ENCODE data around the gene RAB6B.

The RAB6B gene

GRCh38 chr3:133895208-133896001 is at the start of gene RAB6B:
RAB6B (minus strand) TSS chr3:133895882; CDS start chr3:133895466, 416 bp downstream.
- DNase-seq, result peak; percentile 51 to 96 (median 70)
- intact Hi-C loops (cut with DNase I), result no loop called here

GRCh38 chr3:133944641-133945380 is 49.1 kb upstream of the RAB6B start:
- intact Hi-C loops (cut with DNase I), result no loop called here
- DNase-seq, result peak in 2 of 10 donors; percentile 70 to 81

- intact Hi-C loops (cut with DNase I), result no loop called here
- no peak for DNase-seq
These were observed 48.5 kb upstream of the RAB6B start for GRCh38 chr3:133944181-133944580.

GRCh38 chr3:133943639-133944141 is 48.0 kb upstream of the RAB6B start:
- DNase-seq, result peak in 2 of 10 donors; percentile 29 to 39
- intact Hi-C loops (cut with DNase I), result no loop called here

GRCh38 chr3:133943031-133943535 is 47.4 kb upstream of the RAB6B start:
- intact Hi-C loops (cut with DNase I), result no loop called here
- DNase-seq, result no peak

- peak in 1 of 10 donors; percentile 32 for DNase-seq
- intact Hi-C loops (cut with DNase I), result no loop called here
These were observed 45.7 kb upstream of the RAB6B start for GRCh38 chr3:133941415-133941821.

GRCh38 chr3:133940536-133940935 is 44.9 kb upstream of the RAB6B start:
- intact Hi-C loops (cut with DNase I), result no loop called here
- peak in 1 of 10 donors; percentile 20 for DNase-seq

GRCh38 chr3:133939463-133939835 is 43.8 kb upstream of the RAB6B start:
- intact Hi-C loops (cut with DNase I), result no loop called here
- peak in 1 of 10 donors; percentile 22 for DNase-seq

- intact Hi-C loops (cut with DNase I), result no loop called here
- peak in 1 of 10 donors; percentile 87 for DNase-seq
These were observed 43.2 kb upstream of the RAB6B start for GRCh38 chr3:133938770-133939462.

- DNase-seq, result peak in 2 of 10 donors; percentile 37 to 87
- intact Hi-C loops (cut with DNase I), result no loop called here
These were observed 42.3 kb upstream of the RAB6B start for GRCh38 chr3:133937756-133938601.

- intact Hi-C loops (cut with DNase I), result no loop called here
- DNase-seq, result peak in 1 of 10 donors; percentile 50
These were observed 41.5 kb upstream of the RAB6B start for GRCh38 chr3:133937061-133937686.

GRCh38 chr3:133935843-133936769 is 40.4 kb upstream of the RAB6B start:
- intact Hi-C loops (cut with DNase I), result no loop called here
- DNase-seq, result peak in 1 of 10 donors; percentile 37

GRCh38 chr3:133934996-133935842 is 39.5 kb upstream of the RAB6B start:
- intact Hi-C loops (cut with DNase I), result loop anchor here (5.0 kb wide), 1 partner anchor 277 kb away; no protein-coding TSS in a partner anchor
- DNase-seq, result peak in 1 of 10 donors; percentile 67

GRCh38 chr3:133934073-133934970 is 38.6 kb upstream of the RAB6B start:
- intact Hi-C loops (cut with DNase I), result loop anchor here (5.0 kb wide), 1 partner anchor 278 kb away; no protein-coding TSS in a partner anchor
- DNase-seq, result peak in 1 of 10 donors; percentile 62

GRCh38 chr3:133933097-133934024 is 37.7 kb upstream of the RAB6B start:
- DNase-seq, result peak in 1 of 10 donors; percentile 80
- intact Hi-C loops (cut with DNase I), result loop anchor here (5.0 kb wide), 1 partner anchor 279 kb away; no protein-coding TSS in a partner anchor

Data from posterior cingulate gyrus (tissue), 11 donors.